Brain microvascular endothelial cell (primary cell): ENCODE data around the gene EXO1.

Experiments
- DNase-seq: peaks from one replicate; pipeline ENCODE4 v3.0.0-alpha.2; 2020
- H3K27ac ChIP-seq: fragments of 250-450 bp; sonication (Bioruptor Pico); 2 replicates; pipeline ENCODE4 v1.5.1; 2020; ENCODE audit warnings: mild to moderate bottlenecking, moderate library complexity
- H3K27me3 ChIP-seq: fragments of 250-450 bp; sonication (Bioruptor Pico); replicated peaks from 2 replicates; pipeline ENCODE4 v1.5.1; 2020; ENCODE audit warnings: mild to moderate bottlenecking
- H3K36me3 ChIP-seq: fragments of 250-450 bp; sonication (Bioruptor Pico); replicated peaks from 2 replicates; pipeline ENCODE4 v1.5.1; 2020; ENCODE audit warnings: mild to moderate bottlenecking
- H3K4me3 ChIP-seq: 2 replicates; pipeline ENCODE4 v1.5.1; 2011; ENCODE audit warnings: low read depth, mild to moderate bottlenecking, control low read depth, low read length, moderate library complexity
- CTCF ChIP-seq: IDR thresholded peaks from 2 replicates; pipeline ENCODE4 v1.5.1; 2011; ENCODE audit warnings: low read depth, mild to moderate bottlenecking, moderate library complexity, low read length, control low read depth, inconsistent platforms; ENCODE audit errors: missing control alignments
- in situ Hi-C: cut with HindIII; loops from 2 replicates; pipeline ENCODE4 v1.10.0; 2017; ENCODE audit warnings: low sequenced_read_pairs, low pct_ligation_motif_present

EXO1 gene

GRCh38 chr1:241883159-241883558 is 35.2 kb downstream of the EXO1 start:
- H3K36me3 ChIP-seq: no peaks in the 10 kb centered on the region
- no peak for DNase-seq
- H3K27me3 ChIP-seq: no peaks in the 10 kb centered on the region
- no peak overlapping the region for H3K27ac ChIP-seq
- TF ChIP-seq CTCF: no peak
- in situ Hi-C loops: no loop called here
- H3K4me3 ChIP-seq: no peak overlapping the region

- no peaks in the 10 kb centered on the region for H3K27me3 ChIP-seq
- no peaks in the 10 kb centered on the region for H3K36me3 ChIP-seq
- DNase-seq: no peak
- no peak for TF ChIP-seq CTCF
- H3K27ac ChIP-seq: no peak overlapping the region
- in situ Hi-C loops: no loop called here
- no peak overlapping the region for H3K4me3 ChIP-seq
Measured at GRCh38 chr1:241888232-241888631, 40.2 kb downstream of the EXO1 start.

GRCh38 chr1:241891296-241891695 is 43.3 kb downstream of the EXO1 start:
- no peak overlapping the region for H3K4me3 ChIP-seq
- no peak for DNase-seq
- H3K27ac ChIP-seq: no peak overlapping the region
- in situ Hi-C loops: no loop called here
- H3K36me3 ChIP-seq: no peaks in the 10 kb centered on the region
- TF ChIP-seq CTCF: no peak
- H3K27me3 ChIP-seq: no peaks in the 10 kb centered on the region

GRCh38 chr1:241894016-241894415 is 46.0 kb downstream of the EXO1 start:
- no peak overlapping the region for H3K27ac ChIP-seq
- in situ Hi-C loops: no loop called here
- H3K27me3 ChIP-seq: no peaks in the 10 kb centered on the region
- DNase-seq: no peak
- H3K4me3 ChIP-seq: no peak overlapping the region
- no peak for TF ChIP-seq CTCF
- H3K36me3 ChIP-seq: no peaks in the 10 kb centered on the region

GRCh38 chr1:241895013-241895412 is 47.0 kb downstream of the EXO1 start:
- no peak overlapping the region for H3K27ac ChIP-seq
- H3K36me3 ChIP-seq: no peaks in the 10 kb centered on the region
- H3K4me3 ChIP-seq: no peak overlapping the region
- no peak for TF ChIP-seq CTCF
- no peaks in the 10 kb centered on the region for H3K27me3 ChIP-seq
- in situ Hi-C loops: no loop called here
- DNase-seq: no peak

GRCh38 chr1:241896670-241896962 is 48.6 kb downstream of the EXO1 start:
- no peak overlapping the region for H3K27ac ChIP-seq
- no peaks in the 10 kb centered on the region for H3K27me3 ChIP-seq
- no peak for DNase-seq
- no peaks in the 10 kb centered on the region for H3K36me3 ChIP-seq
- in situ Hi-C loops: no loop called here
- H3K4me3 ChIP-seq: no peak overlapping the region
- no peak for TF ChIP-seq CTCF
